SU-DHL-6 (cell line): ENCODE results near the gene PADI2.

Experiments
- H2AFZ ChIP-seq: fragments of 200-600 bp; sonication (generic); 2 replicates; pipeline ENCODE4 v1.6.1; 2014; ENCODE audit warnings: low read depth, mild to moderate bottlenecking, moderate library complexity, mixed read lengths, antibody characterized with exemption, low read length; ENCODE audit not compliant: severe bottlenecking
- H3F3A ChIP-seq: fragments of 200-600 bp; shearing (Covaris generic); 2 replicates; pipeline ENCODE4 v1.6.0; 2016; ENCODE audit warnings: antibody characterized with exemption, mild to moderate bottlenecking; ENCODE audit not compliant: insufficient read depth
- H3K27ac ChIP-seq: fragments of 200-600 bp; sonication (generic); 2 replicates; pipeline ENCODE4 v1.5.1; 2016; ENCODE audit warnings: low read depth, mild to moderate bottlenecking, low read length, moderate library complexity, mixed read lengths
- H3K27me3 ChIP-seq: fragments of 200-600 bp; sonication (generic), shearing (Covaris generic); 2 replicates; pipeline ENCODE4 v1.6.0; 2014; ENCODE audit warnings: mild to moderate bottlenecking, low read length
- H3K36me3 ChIP-seq: fragments of 200-600 bp; sonication (generic); 2 replicates; pipeline ENCODE4 v1.6.1; 2014; ENCODE audit warnings: mild to moderate bottlenecking, low read length, mixed read lengths
- H3K4me2 ChIP-seq: fragments of 300-600, 200-600 bp; shearing (Covaris generic), sonication (generic); 2 replicates; pipeline ENCODE4 v1.6.0; 2014; ENCODE audit warnings: low read length, low read depth, mild to moderate bottlenecking; ENCODE audit not compliant: poor library complexity, severe bottlenecking
- H3K4me3 ChIP-seq: fragments of 200-600 bp; sonication (generic); 2 replicates; pipeline ENCODE4 v1.5.1; 2014; ENCODE audit warnings: antibody characterized with exemption, low read length, mild to moderate bottlenecking, mixed read lengths; ENCODE audit not compliant: insufficient read depth, poor library complexity, severe bottlenecking
- H3K79me2 ChIP-seq: fragments of 200-600 bp; sonication (generic); 2 replicates; pipeline ENCODE4 v1.6.1; 2014; ENCODE audit warnings: mild to moderate bottlenecking, low read length, moderate library complexity; ENCODE audit not compliant: insufficient read depth
- H3K9ac ChIP-seq: fragments of 200-600 bp; sonication (generic); 2 replicates; pipeline ENCODE4 v1.7.0; 2014; ENCODE audit warnings: mild to moderate bottlenecking, low read length
- H3K9me2 ChIP-seq: fragments of 200-600 bp; sonication (generic); replicated peaks from 2 replicates; pipeline ENCODE4 v1.6.1; 2014; ENCODE audit warnings: low read length; ENCODE audit not compliant: insufficient read depth
- H3K9me3 ChIP-seq: fragments of 200-600 bp; sonication (generic); 2 replicates; pipeline ENCODE4 v1.6.1; 2014; ENCODE audit warnings: low read length, mixed read lengths; ENCODE audit not compliant: insufficient read depth
- H4K20me1 ChIP-seq: fragments of 200-600 bp; sonication (generic); 2 replicates; pipeline ENCODE4 v1.6.1; 2014; ENCODE audit warnings: low read depth, mild to moderate bottlenecking, antibody characterized with exemption, low read length, moderate library complexity, mixed read lengths
- CTCF ChIP-seq: fragments of 200-600 bp; sonication (generic); IDR thresholded peaks from one replicate; pipeline ENCODE4 v1.5.1; 2017; ENCODE audit warnings: antibody characterized with exemption, mild to moderate bottlenecking, low read length, moderate library complexity; ENCODE audit not compliant: insufficient read depth, poor library complexity, severe bottlenecking
- EZH2phosphoT487 ChIP-seq: fragments of 200-600 bp; sonication (generic), shearing (Covaris generic); conservative IDR thresholded peaks from 2 replicates; pipeline ENCODE4 v1.6.1; 2018; ENCODE audit warnings: mild to moderate bottlenecking, antibody characterized with exemption, low read length, moderate library complexity, mixed read lengths

Gene PADI2

GRCh38 chr1:17086751-17087150 lies 32.5 kb downstream of the PADI2 start:
- H3K27me3 ChIP-seq: no peaks in the 10 kb centered on the region
- H4K20me1 ChIP-seq: no peaks in the 10 kb centered on the region
- no peak overlapping the region for H2AFZ ChIP-seq
- no peak overlapping the region for H3K9ac ChIP-seq
- H3K9me2 ChIP-seq: no peaks in the 10 kb centered on the region
- H3K9me3 ChIP-seq: no peaks in the 10 kb centered on the region
- no peak overlapping the region for H3K4me2 ChIP-seq
- no peak overlapping the region for H3K27ac ChIP-seq
- H3K4me3 ChIP-seq: no peak overlapping the region
- H3F3A ChIP-seq: no peaks in the 10 kb centered on the region
- H3K79me2 ChIP-seq: no peaks in the 10 kb centered on the region
- H3K36me3 ChIP-seq: no peaks in the 10 kb centered on the region
- TF ChIP-seq CTCF: no peak
- TF ChIP-seq EZH2phosphoT487: no peak

- H3K36me3 ChIP-seq: no peaks in the 10 kb centered on the region
- no peak overlapping the region for H2AFZ ChIP-seq
- H3K27ac ChIP-seq: no peak overlapping the region
- H3K4me2 ChIP-seq: no peak overlapping the region
- H3F3A ChIP-seq: no peaks in the 10 kb centered on the region
- H3K9ac ChIP-seq: no peak overlapping the region
- H3K9me2 ChIP-seq: no peaks in the 10 kb centered on the region
- no peaks in the 10 kb centered on the region for H3K27me3 ChIP-seq
- no peak for TF ChIP-seq CTCF
- H3K4me3 ChIP-seq: no peak overlapping the region
- no peaks in the 10 kb centered on the region for H3K79me2 ChIP-seq
- no peaks in the 10 kb centered on the region for H4K20me1 ChIP-seq
- no peaks in the 10 kb centered on the region for H3K9me3 ChIP-seq
Measured at GRCh38 chr1:17084787-17085186, 34.5 kb downstream of the PADI2 start.

GRCh38 chr1:17082761-17083160 lies 36.5 kb downstream of the PADI2 start:
- Histone ChIP-seq H3K9ac (no peak overlapping the region), H3K27me3 (no peaks in the 10 kb centered on the region), H4K20me1 (no peaks in the 10 kb centered on the region), H3F3A (no peaks in the 10 kb centered on the region), H3K9me3 (no peaks in the 10 kb centered on the region), H2AFZ (no peak overlapping the region), H3K36me3 (no peaks in the 10 kb centered on the region), H3K4me3 (no peak overlapping the region), H3K4me2 (no peak overlapping the region), H3K9me2 (no peaks in the 10 kb centered on the region), H3K27ac (no peak overlapping the region), H3K79me2 (no peaks in the 10 kb centered on the region)
- TF ChIP-seq CTCF (no peak), EZH2phosphoT487 (no peak)

GRCh38 chr1:17081439-17081838 lies 37.8 kb downstream of the PADI2 start:
- H3K36me3 ChIP-seq: no peaks in the 10 kb centered on the region
- no peaks in the 10 kb centered on the region for H3F3A ChIP-seq
- TF ChIP-seq EZH2phosphoT487 (no peak), CTCF (no peak)
- no peak overlapping the region for H3K4me3 ChIP-seq
- H3K9ac ChIP-seq: no peak overlapping the region
- no peak overlapping the region for H3K27ac ChIP-seq
- no peaks in the 10 kb centered on the region for H3K9me3 ChIP-seq
- H3K79me2 ChIP-seq: no peaks in the 10 kb centered on the region
- no peak overlapping the region for H2AFZ ChIP-seq
- no peak overlapping the region for H3K4me2 ChIP-seq
- H3K9me2 ChIP-seq: no peaks in the 10 kb centered on the region
- H3K27me3 ChIP-seq: no peaks in the 10 kb centered on the region
- no peaks in the 10 kb centered on the region for H4K20me1 ChIP-seq
